MCF 10A (cell line): ENCODE data around the gene P2RX1. TPM values are rescaled to one million over a fixed set of nuclear protein-coding genes. Genes with fewer than 3 reads are reported as not detected.

Source experiments
- BruUV-seq: library from RNA; stranded (reverse); fragments of 400-500 nt; replicated peaks from 2 replicates; lab custom pipeline; 2021; lab: Mats Ljungman, UMichigan
- CTCF ChIA-PET: fragments of 300-600 bp; sonication (Branson Sonifier 250); formaldehyde crosslinking; extraction: SDS; loops from one replicate; lab custom pipeline; 2021; ENCODE audit warnings: antibody characterized with exemption, inconsistent platforms; lab: Yijun Ruan, JAX
- POLR2A ChIA-PET: fragments of 300-600, 350-650 bp; sonication (Branson Sonifier 250); formaldehyde crosslinking; extraction: SDS; loops from one replicate; lab custom pipeline; 2020; ENCODE audit warnings: antibody characterized with exemption, inconsistent platforms; lab: Yijun Ruan, JAX
- DNase-seq: peaks from one replicate; pipeline ENCODE4 v3.0.0-alpha.2; 2018; ENCODE audit not compliant: unreplicated experiment
- H3K27ac Mint-ChIP-seq: one replicate; pipeline ENCODE4 v1.8.0; 2022; ENCODE audit warnings: mild to moderate bottlenecking, low read depth, mixed read lengths; ENCODE audit not compliant: unreplicated experiment
- H3K27me3 Mint-ChIP-seq: one replicate; pipeline ENCODE4 v1.8.0; 2022; ENCODE audit warnings: mixed read lengths; ENCODE audit not compliant: insufficient read depth, unreplicated experiment
- H3K36me3 Mint-ChIP-seq: one replicate; pipeline ENCODE4 v1.8.0; 2022; ENCODE audit warnings: mild to moderate bottlenecking, moderate library complexity, mixed read lengths; ENCODE audit not compliant: insufficient read depth, unreplicated experiment
- H3K4me1 Mint-ChIP-seq: one replicate; pipeline ENCODE4 v1.8.0; 2022; ENCODE audit warnings: mixed read lengths; ENCODE audit not compliant: insufficient read depth, unreplicated experiment
- H3K4me3 Mint-ChIP-seq: one replicate; pipeline ENCODE4 v1.8.0; 2022; ENCODE audit warnings: mild to moderate bottlenecking, moderate library complexity, mixed read lengths; ENCODE audit not compliant: unreplicated experiment
- H3K9me3 Mint-ChIP-seq: one replicate; pipeline ENCODE4 v1.8.0; 2022; ENCODE audit warnings: mixed read lengths; ENCODE audit not compliant: unreplicated experiment
- CTCF ChIP-seq: fragments of 200-600 bp; IDR thresholded peaks from one replicate; pipeline ENCODE4 v1.8.0; 2022; ENCODE audit warnings: antibody characterized with exemption, mild to moderate bottlenecking; ENCODE audit not compliant: unreplicated experiment
- intact Hi-C: fragments of 100-400 bp; cut with micrococcal nuclease; formaldehyde crosslinking; loops from 2 replicates; pipeline ENCODE4 v1.14.1; 2022
- total RNA-seq: library from RNA; stranded (reverse); gene quantifications from 2 replicates; pipeline ENCODE4 v1.2.3, GENCODE V29; 2022

Gene P2RX1
- total RNA-seq, 1 experiment from 2014 or later, result not detected

GRCh38 chr17:3954976-3955672 is 38.9 kb upstream of the P2RX1 start:
- Mint-ChIP-seq H3K27ac (no peak overlapping the region), H3K36me3 (no peaks in the 10 kb centered on the region), H3K9me3 (no peaks in the 10 kb centered on the region), H3K27me3 (no peaks in the 10 kb centered on the region), H3K4me3 (no peak overlapping the region), H3K4me1 (peaks cover 6% of the 10 kb centered on the region)
- TF ChIP-seq CTCF, result no peak
- intact Hi-C loops, result no loop called here
- BruUV-seq, result no TSS peak
- ChIA-PET POLR2A (no interaction called here), CTCF (interaction anchor here (0.6 to 0.8 kb wide), 2 partner anchors 40 to 42 kb away, joined by 3 read pairs; no protein-coding TSS in a partner anchor)
- DNase-seq, result no peak

GRCh38 chr17:3954086-3954485 is 37.8 kb upstream of the P2RX1 start:
- no TSS peak for BruUV-seq
- Mint-ChIP-seq H3K36me3 (no peaks in the 10 kb centered on the region), H3K9me3 (no peaks in the 10 kb centered on the region), H3K4me3 (no peak overlapping the region), H3K27me3 (no peaks in the 10 kb centered on the region), H3K27ac (no peak overlapping the region), H3K4me1 (peaks cover 2% of the 10 kb centered on the region)
- intact Hi-C loops, result no loop called here
- DNase-seq, result no peak
- no peak for TF ChIP-seq CTCF
- ChIA-PET POLR2A (no interaction called here), CTCF (interaction anchor here (0.6 to 0.8 kb wide), 2 partner anchors 41 to 112 kb away, joined by 3 read pairs; no protein-coding TSS in a partner anchor)

GRCh38 chr17:3953542-3953941 is 37.3 kb upstream of the P2RX1 start:
- no peaks in the 10 kb centered on the region for H3K4me1 Mint-ChIP-seq
- no peak overlapping the region for H3K4me3 Mint-ChIP-seq
- no peaks in the 10 kb centered on the region for H3K36me3 Mint-ChIP-seq
- CTCF ChIA-PET, result interaction anchor here (0.7 kb wide), 1 partner anchor 40 kb away, joined by 4 read pairs; no protein-coding TSS in a partner anchor
- TF ChIP-seq CTCF, result no peak
- POLR2A ChIA-PET, result no interaction called here
- BruUV-seq, result no TSS peak
- H3K27me3 Mint-ChIP-seq, result no peaks in the 10 kb centered on the region
- intact Hi-C loops, result no loop called here
- H3K27ac Mint-ChIP-seq, result no peak overlapping the region
- no peaks in the 10 kb centered on the region for H3K9me3 Mint-ChIP-seq
- DNase-seq, result no peak

GRCh38 chr17:3952186-3952585 is 35.9 kb upstream of the P2RX1 start:
- Mint-ChIP-seq H3K9me3 (no peaks in the 10 kb centered on the region), H3K4me3 (no peak overlapping the region), H3K27ac (no peak overlapping the region), H3K27me3 (no peaks in the 10 kb centered on the region), H3K4me1 (no peaks in the 10 kb centered on the region), H3K36me3 (no peaks in the 10 kb centered on the region)
- ChIA-PET POLR2A (interaction anchor here (0.5 kb wide), 1 partner anchor 14 kb away, joined by 3 read pairs; no protein-coding TSS in a partner anchor), CTCF (no interaction called here)
- intact Hi-C loops, result no loop called here
- TF ChIP-seq CTCF, result no peak
- BruUV-seq, result no TSS peak
- no peak for DNase-seq
